Measurements from ENCODE around the gene TMEM132D.

TMEM132D gene

GRCh38 chr12:129772501-129773493 is 131.0 kb downstream of the TMEM132D start:
- H3K9me3 Mint-ChIP-seq: peaks cover 1% of the 10 kb centered on the region
- no peaks in the 10 kb centered on the region for H3K36me3 Mint-ChIP-seq
- no peaks in the 10 kb centered on the region for H3K4me1 Mint-ChIP-seq
- no peak overlapping the region for H3K4me3 Mint-ChIP-seq
- no peaks in the 10 kb centered on the region for H3K27me3 Mint-ChIP-seq
- no peak for ATAC-seq (ENCODE audit: low read depth)
- DNase-seq (ENCODE audit: low spot score in 2 of 2): no peak
- H3K27ac Mint-ChIP-seq: no peak overlapping the region

- Mint-ChIP-seq H3K27ac (no peak overlapping the region), H3K27me3 (no peaks in the 10 kb centered on the region), H3K9me3 (peaks cover 7% of the 10 kb centered on the region), H3K4me3 (no peak overlapping the region), H3K36me3 (no peaks in the 10 kb centered on the region), H3K4me1 (no peaks in the 10 kb centered on the region)
- DNase-seq (ENCODE audit: low spot score in 2 of 2): no peak
- ATAC-seq (ENCODE audit: low read depth): no peak
Observed at GRCh38 chr12:129771238-129771637, 132.6 kb downstream of the TMEM132D start.

- Mint-ChIP-seq H3K36me3 (peaks cover 2% of the 10 kb centered on the region), H3K9me3 (peaks cover 13% of the 10 kb centered on the region), H3K4me1 (no peaks in the 10 kb centered on the region), H3K27me3 (no peaks in the 10 kb centered on the region), H3K4me3 (no peak overlapping the region), H3K27ac (no peak overlapping the region)
- ATAC-seq (ENCODE audit: low read depth): no peak
- no peak for DNase-seq (ENCODE audit: low spot score in 2 of 2)
Observed at GRCh38 chr12:129765719-129766118, 138.1 kb downstream of the TMEM132D start.

GRCh38 chr12:129762436-129762835 is 141.4 kb downstream of the TMEM132D start:
- Mint-ChIP-seq H3K36me3 (peaks cover 2% of the 10 kb centered on the region), H3K4me3 (no peak overlapping the region), H3K9me3 (peaks cover 10% of the 10 kb centered on the region), H3K27ac (no peak overlapping the region), H3K27me3 (no peaks in the 10 kb centered on the region), H3K4me1 (no peaks in the 10 kb centered on the region)
- ATAC-seq (ENCODE audit: low read depth) (no peak), DNase-seq (ENCODE audit: low spot score in 2 of 2) (no peak)

GRCh38 chr12:129753586-129753985 is 150.2 kb downstream of the TMEM132D start:
- Mint-ChIP-seq H3K4me1 (no peaks in the 10 kb centered on the region), H3K27ac (no peak overlapping the region), H3K36me3 (no peaks in the 10 kb centered on the region), H3K27me3 (no peaks in the 10 kb centered on the region), H3K4me3 (no peak overlapping the region), H3K9me3 (peaks cover 3% of the 10 kb centered on the region)
- DNase-seq (ENCODE audit: low spot score in 2 of 2) (no peak), ATAC-seq (ENCODE audit: low read depth) (no peak)

GRCh38 chr12:129750421-129750820 is 153.4 kb downstream of the TMEM132D start:
- Mint-ChIP-seq H3K27ac (no peak overlapping the region), H3K27me3 (no peaks in the 10 kb centered on the region), H3K36me3 (no peaks in the 10 kb centered on the region), H3K4me1 (no peaks in the 10 kb centered on the region), H3K4me3 (no peak overlapping the region), H3K9me3 (peaks cover 2% of the 10 kb centered on the region)
- no peak for DNase-seq (ENCODE audit: low spot score in 2 of 2)
- ATAC-seq (ENCODE audit: low read depth): no peak

GRCh38 chr12:129746318-129746717 is 157.5 kb downstream of the TMEM132D start:
- ATAC-seq (ENCODE audit: low read depth) (no peak), DNase-seq (ENCODE audit: low spot score in 2 of 2) (no peak)
- H3K27ac Mint-ChIP-seq: no peak overlapping the region
- H3K4me1 Mint-ChIP-seq: no peaks in the 10 kb centered on the region
- no peak overlapping the region for H3K4me3 Mint-ChIP-seq
- H3K36me3 Mint-ChIP-seq: no peaks in the 10 kb centered on the region
- H3K9me3 Mint-ChIP-seq: peaks cover 1% of the 10 kb centered on the region
- no peaks in the 10 kb centered on the region for H3K27me3 Mint-ChIP-seq

GRCh38 chr12:129729170-129729569 is 174.7 kb downstream of the TMEM132D start:
- Mint-ChIP-seq H3K9me3 (peaks cover 9% of the 10 kb centered on the region), H3K27me3 (no peaks in the 10 kb centered on the region), H3K27ac (no peak overlapping the region), H3K36me3 (no peaks in the 10 kb centered on the region), H3K4me1 (no peaks in the 10 kb centered on the region), H3K4me3 (no peak overlapping the region)
- no peak for DNase-seq (ENCODE audit: low spot score in 2 of 2)
- no peak for ATAC-seq (ENCODE audit: low read depth)

GRCh38 chr12:129727100-129727499 is 176.7 kb downstream of the TMEM132D start:
- H3K9me3 Mint-ChIP-seq: peaks cover 17% of the 10 kb centered on the region
- no peaks in the 10 kb centered on the region for H3K36me3 Mint-ChIP-seq
- H3K27ac Mint-ChIP-seq: no peak overlapping the region
- DNase-seq (ENCODE audit: low spot score in 2 of 2) (no peak), ATAC-seq (ENCODE audit: low read depth) (no peak)
- H3K4me1 Mint-ChIP-seq: no peaks in the 10 kb centered on the region
- peaks cover 2% of the 10 kb centered on the region for H3K27me3 Mint-ChIP-seq
- no peak overlapping the region for H3K4me3 Mint-ChIP-seq

GRCh38 chr12:129723260-129723659 is 180.6 kb downstream of the TMEM132D start:
- H3K27me3 Mint-ChIP-seq: peaks cover 2% of the 10 kb centered on the region

GRCh38 chr12:129720618-129721017 is 183.2 kb downstream of the TMEM132D start:
- H3K27ac Mint-ChIP-seq: no peak overlapping the region

More at GRCh38 chr12:129723260-129723659, 180.6 kb downstream of the TMEM132D start:
- peaks cover 9% of the 10 kb centered on the region for H3K9me3 Mint-ChIP-seq
- no peak overlapping the region for H3K27ac Mint-ChIP-seq
- H3K36me3 Mint-ChIP-seq: no peaks in the 10 kb centered on the region
- DNase-seq (ENCODE audit: low spot score in 2 of 2) (no peak), ATAC-seq (ENCODE audit: low read depth) (no peak)
- no peaks in the 10 kb centered on the region for H3K4me1 Mint-ChIP-seq
- H3K4me3 Mint-ChIP-seq: no peak overlapping the region

GRCh38 chr12:129719416-129719815 is 184.4 kb downstream of the TMEM132D start:
- no peak for DNase-seq (ENCODE audit: low spot score in 2 of 2)
- H3K36me3 Mint-ChIP-seq: no peaks in the 10 kb centered on the region

More at GRCh38 chr12:129720618-129721017, 183.2 kb downstream of the TMEM132D start:
- Mint-ChIP-seq H3K4me1 (no peaks in the 10 kb centered on the region), H3K4me3 (no peak overlapping the region), H3K36me3 (no peaks in the 10 kb centered on the region), H3K27me3 (peaks cover 2% of the 10 kb centered on the region), H3K9me3 (peaks cover 8% of the 10 kb centered on the region)
- ATAC-seq (ENCODE audit: low read depth) (no peak), DNase-seq (ENCODE audit: low spot score in 2 of 2) (no peak)

GRCh38 chr12:129717438-129717837 is 186.4 kb downstream of the TMEM132D start:
- no peak for ATAC-seq (ENCODE audit: low read depth)
- no peak overlapping the region for H3K27ac Mint-ChIP-seq

More at GRCh38 chr12:129719416-129719815, 184.4 kb downstream of the TMEM132D start:
- Mint-ChIP-seq H3K4me3 (no peak overlapping the region), H3K27ac (no peak overlapping the region), H3K9me3 (peaks cover 8% of the 10 kb centered on the region), H3K27me3 (peaks cover 2% of the 10 kb centered on the region), H3K4me1 (no peaks in the 10 kb centered on the region)
- no peak for ATAC-seq (ENCODE audit: low read depth)

GRCh38 chr12:129716825-129717224 is 187.0 kb downstream of the TMEM132D start:
- Mint-ChIP-seq H3K27me3 (no peaks in the 10 kb centered on the region), H3K36me3 (no peaks in the 10 kb centered on the region), H3K9me3 (no peaks in the 10 kb centered on the region), H3K4me3 (no peak overlapping the region), H3K27ac (no peak overlapping the region), H3K4me1 (no peaks in the 10 kb centered on the region)
- DNase-seq (ENCODE audit: low spot score in 2 of 2): no peak
- ATAC-seq (ENCODE audit: low read depth): no peak

More at GRCh38 chr12:129717438-129717837, 186.4 kb downstream of the TMEM132D start:
- H3K27me3 Mint-ChIP-seq: no peaks in the 10 kb centered on the region
- H3K9me3 Mint-ChIP-seq: no peaks in the 10 kb centered on the region
- no peaks in the 10 kb centered on the region for H3K4me1 Mint-ChIP-seq
- DNase-seq (ENCODE audit: low spot score in 2 of 2): no peak
- H3K4me3 Mint-ChIP-seq: no peak overlapping the region
- no peaks in the 10 kb centered on the region for H3K36me3 Mint-ChIP-seq

Data from memory B cell (primary cell).